HG03064 (cell line): Measurements from ENCODE around the gene DIS3L.
"Not testable (repeated sequence)": the region's sequence is repeated elsewhere in the genome, so short reads cannot be mapped to it uniquely, and the experiment has no call there.

Experiments
- ATAC-seq: cut with Tn5 transposase; IDR thresholded peaks from one replicate; pipeline ENCODE4 v1.9.1; 2021; ENCODE audit warnings: low read depth; ENCODE audit not compliant: unreplicated experiment

The DIS3L gene

GRCh38 chr15:66275352-66275751, 18.0 kb upstream of the DIS3L start:
- no peak for ATAC-seq

GRCh38 chr15:66276546-66276945, 16.8 kb upstream of the DIS3L start:
- no peak for ATAC-seq

- ATAC-seq = no peak
These were observed 15.3 kb upstream of the DIS3L start for GRCh38 chr15:66278056-66278455.

- ATAC-seq = no peak
These were observed 14.7 kb upstream of the DIS3L start for GRCh38 chr15:66278671-66279070.

- no peak for ATAC-seq
These were observed 9.1 kb upstream of the DIS3L start for GRCh38 chr15:66284271-66284670.

- ATAC-seq = no peak
These were observed 7.7 kb upstream of the DIS3L start for GRCh38 chr15:66285533-66286280.

GRCh38 chr15:66287461-66288057, 5.8 kb upstream of the DIS3L start:
- no peak for ATAC-seq

GRCh38 chr15:66288093-66288492, 5.3 kb upstream of the DIS3L start:
- ATAC-seq = no peak

- no peak for ATAC-seq
These were observed 4.7 kb upstream of the DIS3L start for GRCh38 chr15:66288551-66289185.

- ATAC-seq = no peak
These were observed 3.4 kb upstream of the DIS3L start for GRCh38 chr15:66290007-66290406.

GRCh38 chr15:66290518-66290917, 2.9 kb upstream of the DIS3L start:
- ATAC-seq = no peak

- ATAC-seq = no peak
These were observed 1.4 kb upstream of the DIS3L start for GRCh38 chr15:66291816-66292570.

- no peak for ATAC-seq
These were observed 573 bp upstream of the DIS3L start for GRCh38 chr15:66292571-66293418.

- ATAC-seq = peak; percentile 31
These were observed 976 bp downstream of the DIS3L start for GRCh38 chr15:66294157-66294931.

- ATAC-seq = no peak
These were observed 1.5 kb downstream of the DIS3L start for GRCh38 chr15:66294932-66295235.

- no peak for ATAC-seq
These were observed 2.8 kb downstream of the DIS3L start for GRCh38 chr15:66296186-66296585.

GRCh38 chr15:66298803-66299251, 5.5 kb downstream of the DIS3L start:
- no peak for ATAC-seq

GRCh38 chr15:66302489-66303278, 9.3 kb downstream of the DIS3L start:
- no peak for ATAC-seq

GRCh38 chr15:66304425-66304824, 11.1 kb downstream of the DIS3L start:
- not testable (repeated sequence) for ATAC-seq
